Cortex of kidney (tissue), 1 donor: Measurements from ENCODE around the gene KLF5.
"Not testable (repeated sequence)": the region's sequence is repeated elsewhere in the genome, so short reads cannot be mapped to it uniquely, and the experiment has no call there.

Experiments
- DNase-seq: peaks from one replicate; lab custom pipeline; 2025; lab: John Stamatoyannopoulos, UW

The KLF5 gene

DNA sequence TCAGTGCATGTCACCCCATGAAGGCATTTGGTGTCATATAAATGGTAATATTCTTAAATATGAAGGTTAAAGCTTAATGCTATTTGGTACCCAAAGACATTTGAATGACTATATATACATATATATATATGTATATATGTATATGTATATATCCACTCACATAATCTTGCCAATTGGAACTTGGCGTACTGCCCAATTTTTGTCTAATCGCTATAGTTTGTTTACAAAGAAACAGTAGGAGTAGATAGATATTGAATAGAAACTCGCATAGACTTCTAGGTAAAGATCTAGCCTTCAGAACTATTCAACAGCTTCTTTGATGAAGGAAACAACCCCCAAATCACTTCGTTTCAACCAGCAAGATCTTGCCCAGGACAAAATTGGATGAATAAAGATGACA, 24.1 kb downstream of the KLF5 start:
- DNase-seq: no peak

- DNase-seq: no peak
These were observed 29.6 kb downstream of the KLF5 start for GRCh38 chr13:73088332-73088935.

- DNase-seq: no peak
These were observed 30.4 kb downstream of the KLF5 start for GRCh38 chr13:73089213-73089612.

- no peak for DNase-seq
These were observed 31.5 kb downstream of the KLF5 start for GRCh38 chr13:73090116-73090822.

DNA sequence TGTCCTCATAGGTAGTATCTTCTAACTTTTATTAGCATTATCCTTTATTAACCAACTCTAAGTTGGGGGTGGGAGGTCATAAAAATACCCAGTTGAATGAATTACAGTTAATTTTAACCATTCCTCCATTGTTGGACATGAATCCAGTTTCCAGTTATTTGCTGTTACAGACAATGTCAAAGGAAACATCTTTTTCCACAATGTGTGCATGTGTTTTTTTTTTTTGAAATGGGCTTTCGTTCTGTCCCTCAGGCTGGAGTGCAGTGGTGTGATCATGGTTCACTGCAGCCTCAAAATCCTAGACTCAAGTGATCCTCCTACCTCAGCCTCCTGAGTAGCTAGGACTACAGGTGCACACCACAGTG, 32.0 kb downstream of the KLF5 start:
- DNase-seq: no peak

- DNase-seq: no peak
These were observed 34.0 kb downstream of the KLF5 start for GRCh38 chr13:73092829-73093228.

GRCh38 chr13:73096173-73096572, 37.4 kb downstream of the KLF5 start:
- DNase-seq: no peak

GRCh38 chr13:73096638-73097037, 37.8 kb downstream of the KLF5 start:
- DNase-seq: no peak

GRCh38 chr13:73100781-73101180, 42.0 kb downstream of the KLF5 start:
- not testable (repeated sequence) for DNase-seq

DNA sequence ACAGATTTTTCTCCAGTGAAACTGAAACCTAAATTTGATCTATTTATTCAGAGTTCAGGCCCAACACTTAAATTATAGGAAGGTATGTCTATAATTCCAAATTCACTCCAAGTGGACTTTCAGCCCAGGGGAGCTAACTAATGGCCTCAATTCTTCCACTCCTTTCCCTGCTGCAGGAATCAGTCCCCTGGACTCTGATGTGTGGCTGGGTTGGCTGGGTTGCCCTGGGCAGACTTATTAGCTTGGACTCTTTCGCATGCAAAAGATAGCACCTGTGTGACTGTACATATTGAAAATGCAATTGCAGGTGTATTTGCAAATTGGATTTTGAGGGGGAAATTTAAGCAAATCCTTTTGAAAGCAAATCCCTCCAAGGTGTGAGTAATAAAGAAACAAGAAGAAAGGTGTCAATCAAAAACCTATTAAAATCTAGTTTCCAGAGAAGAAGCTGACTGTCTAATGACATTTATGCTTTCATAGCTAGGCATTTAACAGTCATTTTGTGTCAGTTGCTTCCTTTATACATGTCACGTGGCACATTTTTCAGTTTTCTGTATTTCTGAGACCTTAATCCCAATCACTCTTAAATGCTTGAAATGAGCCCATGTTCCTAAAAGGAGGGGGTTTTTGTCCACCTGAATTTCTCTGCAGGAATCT, 42.7 kb downstream of the KLF5 start:
- no peak for DNase-seq

DNA sequence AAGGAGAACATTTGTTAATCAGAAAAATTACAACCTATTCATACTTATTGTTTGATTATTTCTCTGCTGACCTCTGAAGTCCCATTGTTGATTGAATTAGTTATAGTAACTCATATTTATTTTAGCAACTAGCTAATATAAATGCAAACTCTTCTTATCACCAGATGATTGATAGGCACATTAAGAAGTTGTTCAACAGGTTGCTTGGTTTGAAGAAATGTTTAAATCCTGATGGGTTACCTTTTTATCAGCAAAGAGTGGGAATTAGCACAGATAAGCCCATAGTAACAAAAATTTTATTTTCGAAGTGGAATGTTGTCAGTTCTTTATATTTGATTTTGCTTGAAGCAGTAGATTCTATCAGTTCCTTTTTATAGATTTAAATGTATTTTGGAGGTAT, 44.4 kb downstream of the KLF5 start:
- no peak for DNase-seq

- no peak for DNase-seq
These were observed 47.8 kb downstream of the KLF5 start for GRCh38 chr13:73106513-73107178.

GRCh38 chr13:73107481-73107880, 48.7 kb downstream of the KLF5 start:
- no peak for DNase-seq

DNA sequence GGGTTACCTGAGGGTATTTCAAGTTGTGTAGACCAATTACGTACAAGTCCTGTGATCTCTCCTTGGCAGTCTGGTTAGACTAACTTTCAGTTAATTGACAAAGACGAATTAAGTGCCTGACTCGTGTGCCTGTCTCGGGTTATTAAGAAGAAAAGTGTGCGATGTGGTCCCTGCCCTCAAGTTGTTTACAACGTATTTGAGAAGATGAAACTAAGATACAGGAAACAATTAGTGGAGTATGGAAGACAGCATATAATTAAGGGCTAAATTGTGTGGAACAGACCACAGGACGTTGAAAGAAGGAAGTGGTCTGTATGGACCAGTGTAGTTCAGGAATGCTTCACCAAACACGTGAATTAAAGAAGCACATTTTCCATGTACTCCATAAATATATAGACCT, 49.2 kb downstream of the KLF5 start:
- DNase-seq: no peak

- DNase-seq: no peak
These were observed 50.6 kb downstream of the KLF5 start for GRCh38 chr13:73109288-73109899.

- DNase-seq: no peak
These were observed 51.2 kb downstream of the KLF5 start for GRCh38 chr13:73109969-73110368.

DNA sequence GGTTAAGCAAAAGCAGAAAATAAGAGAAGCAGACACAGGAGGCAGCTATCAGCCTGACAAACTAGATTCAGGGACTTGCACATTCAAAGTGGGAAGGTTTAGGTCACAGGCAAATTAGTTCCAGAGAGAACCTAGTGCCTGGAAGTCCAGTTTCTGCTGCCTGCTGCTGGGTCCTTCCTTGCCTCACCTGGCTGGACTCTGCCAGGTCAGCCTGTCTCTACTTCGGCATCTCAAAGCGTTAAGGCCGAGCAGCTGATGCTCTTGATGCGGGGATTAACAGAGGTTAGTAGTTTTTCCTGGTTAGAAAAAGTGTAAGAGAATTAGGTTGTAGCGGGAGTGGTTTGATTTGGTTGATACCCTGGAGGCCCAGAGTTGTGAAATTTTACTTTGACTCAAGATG, 52.0 kb downstream of the KLF5 start:
- no peak for DNase-seq

DNA sequence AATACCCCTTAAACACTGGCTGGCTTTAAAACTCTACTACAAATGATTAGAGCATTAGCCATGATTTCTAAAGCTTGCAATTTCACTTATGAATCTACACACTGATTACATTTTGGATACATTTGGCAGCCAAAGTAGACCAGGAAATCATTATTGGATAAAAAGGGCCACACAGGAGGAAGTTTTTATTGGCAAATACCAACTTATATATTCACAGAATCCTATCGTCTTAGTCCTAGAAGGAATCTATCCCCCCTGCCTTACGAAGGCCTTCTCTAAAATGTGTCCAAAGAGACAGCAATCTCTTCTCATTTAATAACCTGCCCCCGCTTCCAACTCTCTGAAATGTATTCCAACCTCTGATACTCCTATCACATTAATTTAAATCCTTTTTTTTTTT, 52.5 kb downstream of the KLF5 start:
- no peak for DNase-seq

GRCh38 chr13:73119612-73120011, 60.8 kb downstream of the KLF5 start:
- no peak for DNase-seq
